RWPE1 (cell line): Measurements from ENCODE around the gene PDE1C.

ENCODE experiments used
- CTCF ChIA-PET: fragments of 350-600 bp; sonication (Branson Sonifier 250); formaldehyde crosslinking; extraction: SDS; loops from one replicate; lab custom pipeline; 2021; lab: Yijun Ruan, JAX
- POLR2A ChIA-PET: fragments of 400-600 bp; formaldehyde crosslinking; extraction: SDS; loops from one replicate; lab custom pipeline; 2020; ENCODE audit warnings: antibody characterized with exemption; ENCODE audit not compliant: low non-redundant PET; lab: Yijun Ruan, JAX
- DNase-seq: peaks from one replicate; pipeline ENCODE4 v3.0.0; 2012; ENCODE audit warnings: low spot score
- H3K27ac ChIP-seq: fragments of 450-650 bp; 2 replicates; pipeline ENCODE4 v1.5.1; 2017
- CTCF ChIP-seq: fragments of 450-650 bp; conservative IDR thresholded peaks from 2 replicates; pipeline ENCODE4 v1.5.1; 2017; ENCODE audit warnings: low read depth, mild to moderate bottlenecking

The PDE1C gene

GRCh38 chr7:32092346-32092745 lies 22.1 kb upstream of the PDE1C start:
- ChIA-PET CTCF (no interaction called here), POLR2A (no interaction called here)
- H3K27ac ChIP-seq = peak overlapping the region; percentile 41; the same call in 1 of the 2 replicates
- no peak for TF ChIP-seq CTCF
- DNase-seq = no peak

- DNase-seq = no peak
- POLR2A ChIA-PET = no interaction called here
- H3K27ac ChIP-seq = no peak overlapping the region
- CTCF ChIA-PET = no interaction called here
- TF ChIP-seq CTCF = no peak
These were observed 21.5 kb upstream of the PDE1C start for GRCh38 chr7:32091608-32092210.

GRCh38 chr7:32089678-32090077 lies 19.5 kb upstream of the PDE1C start:
- ChIA-PET CTCF (interaction anchor here (0.7 kb wide), 1 partner anchor 151 kb away, joined by 4 read pairs; no protein-coding TSS in a partner anchor), POLR2A (no interaction called here)
- H3K27ac ChIP-seq = no peak overlapping the region
- TF ChIP-seq CTCF = no peak
- DNase-seq = no peak

- TF ChIP-seq CTCF = no peak
- H3K27ac ChIP-seq = no peak overlapping the region
- CTCF ChIA-PET = interaction anchor here (0.7 kb wide), 1 partner anchor 150 kb away, joined by 4 read pairs; no protein-coding TSS in a partner anchor
- POLR2A ChIA-PET = no interaction called here
- no peak for DNase-seq
These were observed 19.0 kb upstream of the PDE1C start for GRCh38 chr7:32089256-32089655.

- H3K27ac ChIP-seq = no peak overlapping the region
- DNase-seq = no peak
- TF ChIP-seq CTCF = no peak
- CTCF ChIA-PET = no interaction called here
- POLR2A ChIA-PET = no interaction called here
These were observed 18.3 kb upstream of the PDE1C start for GRCh38 chr7:32088451-32088881.

GRCh38 chr7:32079510-32079909 lies 9.3 kb upstream of the PDE1C start:
- no peak overlapping the region for H3K27ac ChIP-seq
- CTCF ChIA-PET = no interaction called here
- DNase-seq = no peak
- POLR2A ChIA-PET = no interaction called here
- no peak for TF ChIP-seq CTCF
